Gastrocnemius medialis (tissue), 4 donors: Measurements from ENCODE around the gene PPFIBP2.
A peak's percentile ranks its signal among the peaks of the same experiment; 100 is the strongest.

ENCODE experiments used
- CTCF ChIP-seq, 5 experiments: fragments of 450-650 bp in 3 of 5; fragments of 200-600 bp in 2 of 5; sonication (generic) in 2 of 5; IDR thresholded peaks in 4 of 5; conservative IDR thresholded peaks in 1 of 5; 1 replicate in 4 of 5; 2 replicates in 1 of 5; pipeline ENCODE4 v1.5.1; 2016 to 2019; ENCODE audit warnings: antibody characterized with exemption in 5 of 5, mild to moderate bottlenecking in 3 of 5, moderate library complexity in 3 of 5
- POLR2A ChIP-seq, 2 donors: fragments of 450-650 bp; IDR thresholded peaks; one replicate each; pipeline ENCODE4 v1.6.1; 2017; ENCODE audit warnings: antibody characterized with exemption in 2 of 2, mild to moderate bottlenecking in 2 of 2, moderate library complexity in 2 of 2

- TF ChIP-seq POLR2A (IDR thresholded peaks at IDR 0.05) (no peak), CTCF (IDR thresholded peaks at IDR 0.05 in 4 of 5, conservative IDR thresholded peaks at IDR 0.05 in 1 of 5) (peak in 1 of 5 experiments; percentile 42)
Observed at GRCh38 chr11:7536100-7536499, 22.3 kb downstream of the PPFIBP2 start.
